ENCODE results near the gene CEACAM1.

Gene CEACAM1

DNA sequence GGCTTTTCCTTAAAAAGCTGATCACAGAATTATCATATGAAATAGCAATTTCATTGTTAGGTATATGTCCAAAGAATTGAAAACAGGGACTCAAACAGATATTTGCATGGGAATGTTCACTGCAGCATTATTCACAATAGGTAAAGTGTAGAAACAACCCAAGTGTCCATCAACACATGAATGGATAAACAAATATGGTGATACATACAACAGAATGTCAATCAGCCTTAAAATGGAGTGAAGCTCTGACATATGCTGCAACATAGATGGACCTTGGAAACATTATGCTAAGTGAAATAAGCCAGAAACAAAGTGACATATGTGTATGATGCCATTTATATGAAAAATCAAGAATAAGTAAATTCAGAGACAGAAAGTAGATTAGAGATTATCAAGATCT, 6.1 kb upstream of the CEACAM1 start:
- no peak overlapping the region for H2AFZ ChIP-seq (ENCODE audit: low read length)

DNA sequence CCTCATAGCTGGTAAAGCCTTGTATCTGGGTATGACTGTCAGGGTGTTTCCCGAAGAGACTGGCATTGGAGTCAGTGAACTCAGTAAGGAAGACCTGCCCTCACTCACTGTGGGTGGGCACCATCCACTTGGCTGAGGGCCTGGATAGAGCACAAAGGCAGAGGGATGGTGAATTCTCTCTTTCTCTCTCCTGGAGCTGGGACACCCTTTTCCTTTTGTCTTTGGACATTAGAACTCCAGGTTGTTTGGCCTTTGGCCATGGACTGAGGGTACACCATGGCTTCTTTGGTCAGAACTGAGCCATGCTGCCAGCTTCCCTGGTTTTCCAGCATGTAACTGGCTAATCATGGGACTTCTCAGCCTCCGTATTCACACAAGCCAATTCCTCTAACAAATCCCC, 4.6 kb upstream of the CEACAM1 start:
- H3F3A ChIP-seq (ENCODE audit: low read depth): no peaks in the 10 kb centered on the region
- no peaks in the 10 kb centered on the region for H3K27me3 ChIP-seq (ENCODE audit: insufficient read depth, low read length, poor library complexity, severe bottlenecking)
- H3K4me3 ChIP-seq (ENCODE audit: low read length, poor library complexity, severe bottlenecking): no peak overlapping the region
- no peaks in the 10 kb centered on the region for H4K20me1 ChIP-seq (ENCODE audit: insufficient read depth, low read length, poor library complexity, severe bottlenecking)
- no peak for TF ChIP-seq EZH2phosphoT487 (IDR thresholded peaks at IDR 0.05; ENCODE audit: borderline replicate concordance)
- TF ChIP-seq, protein P1, sequence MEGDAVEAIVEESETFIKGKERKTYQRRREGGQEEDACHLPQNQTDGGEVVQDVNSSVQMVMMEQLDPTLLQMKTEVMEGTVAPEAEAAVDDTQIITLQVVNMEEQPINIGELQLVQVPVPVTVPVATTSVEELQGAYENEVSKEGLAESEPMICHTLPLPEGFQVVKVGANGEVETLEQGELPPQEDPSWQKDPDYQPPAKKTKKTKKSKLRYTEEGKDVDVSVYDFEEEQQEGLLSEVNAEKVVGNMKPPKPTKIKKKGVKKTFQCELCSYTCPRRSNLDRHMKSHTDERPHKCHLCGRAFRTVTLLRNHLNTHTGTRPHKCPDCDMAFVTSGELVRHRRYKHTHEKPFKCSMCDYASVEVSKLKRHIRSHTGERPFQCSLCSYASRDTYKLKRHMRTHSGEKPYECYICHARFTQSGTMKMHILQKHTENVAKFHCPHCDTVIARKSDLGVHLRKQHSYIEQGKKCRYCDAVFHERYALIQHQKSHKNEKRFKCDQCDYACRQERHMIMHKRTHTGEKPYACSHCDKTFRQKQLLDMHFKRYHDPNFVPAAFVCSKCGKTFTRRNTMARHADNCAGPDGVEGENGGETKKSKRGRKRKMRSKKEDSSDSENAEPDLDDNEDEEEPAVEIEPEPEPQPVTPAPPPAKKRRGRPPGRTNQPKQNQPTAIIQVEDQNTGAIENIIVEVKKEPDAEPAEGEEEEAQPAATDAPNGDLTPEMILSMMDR (conservative IDR thresholded peaks at IDR 0.05; ENCODE audit: low read length): no peak
- no peaks in the 10 kb centered on the region for H3K9me2 ChIP-seq (replicated peaks; ENCODE audit: low read depth, low read length)
- peaks cover 13% of the 10 kb centered on the region for H3K4me1 ChIP-seq (ENCODE audit: insufficient read depth, low read length, poor library complexity, severe bottlenecking)
- H3K36me3 ChIP-seq (ENCODE audit: insufficient read depth, low read length): no peaks in the 10 kb centered on the region
- no peaks in the 10 kb centered on the region for H3K9me3 ChIP-seq (ENCODE audit: insufficient read depth, low read depth, low read length)
- H3K79me2 ChIP-seq (ENCODE audit: insufficient read depth, low read length): no peaks in the 10 kb centered on the region
- no peak overlapping the region for H3K4me2 ChIP-seq (ENCODE audit: low read depth, low read length, poor library complexity, severe bottlenecking)
- H2AFZ ChIP-seq (ENCODE audit: low read length): no peak overlapping the region
- no peak overlapping the region for H3K9ac ChIP-seq (ENCODE audit: low read depth, low read length, poor library complexity, severe bottlenecking)

More for the DNA sequence above, 6.1 kb upstream of the CEACAM1 start:
- H3K9me2 ChIP-seq (replicated peaks; ENCODE audit: low read depth, low read length): no peaks in the 10 kb centered on the region
- H3K36me3 ChIP-seq (ENCODE audit: insufficient read depth, low read length): no peaks in the 10 kb centered on the region
- H3K9me3 ChIP-seq (ENCODE audit: insufficient read depth, low read depth, low read length): no peaks in the 10 kb centered on the region
- H3F3A ChIP-seq (ENCODE audit: low read depth): no peaks in the 10 kb centered on the region
- H3K4me3 ChIP-seq (ENCODE audit: low read length, poor library complexity, severe bottlenecking): no peak overlapping the region
- no peaks in the 10 kb centered on the region for H3K27me3 ChIP-seq (ENCODE audit: insufficient read depth, low read length, poor library complexity, severe bottlenecking)
- H3K4me1 ChIP-seq (ENCODE audit: insufficient read depth, low read length, poor library complexity, severe bottlenecking): no peaks in the 10 kb centered on the region
- H3K4me2 ChIP-seq (ENCODE audit: low read depth, low read length, poor library complexity, severe bottlenecking): no peak overlapping the region
- H3K79me2 ChIP-seq (ENCODE audit: insufficient read depth, low read length): no peaks in the 10 kb centered on the region
- no peaks in the 10 kb centered on the region for H4K20me1 ChIP-seq (ENCODE audit: insufficient read depth, low read length, poor library complexity, severe bottlenecking)
- TF ChIP-seq, protein P1 (conservative IDR thresholded peaks at IDR 0.05; ENCODE audit: low read length): no peak
- TF ChIP-seq EZH2phosphoT487 (IDR thresholded peaks at IDR 0.05; ENCODE audit: borderline replicate concordance): no peak
- H3K9ac ChIP-seq (ENCODE audit: low read depth, low read length, poor library complexity, severe bottlenecking): no peak overlapping the region

DNA sequence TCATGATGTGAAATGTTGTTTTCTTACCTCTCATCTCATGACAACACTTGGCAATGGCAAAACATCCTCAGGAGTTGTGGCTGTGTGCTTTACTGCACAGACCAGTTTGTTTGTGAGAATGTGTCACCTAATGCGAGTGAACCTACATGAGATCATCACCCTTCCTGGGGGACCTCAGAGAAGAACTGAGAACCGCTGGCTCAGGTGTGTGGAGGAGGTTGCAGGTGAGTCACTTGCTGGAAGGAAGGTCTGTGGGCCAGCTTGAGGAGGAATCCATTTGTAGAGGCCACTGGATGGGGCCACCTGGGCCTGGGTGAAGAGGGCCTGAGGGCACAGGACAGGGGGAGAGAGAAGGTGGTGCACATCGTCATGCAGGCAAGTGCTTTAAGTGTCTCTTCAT, 3.0 kb upstream of the CEACAM1 start:
- no peaks in the 10 kb centered on the region for H4K20me1 ChIP-seq (ENCODE audit: insufficient read depth, low read length, poor library complexity, severe bottlenecking)
- TF ChIP-seq, protein P1 (conservative IDR thresholded peaks at IDR 0.05; ENCODE audit: low read length): no peak
- no peak overlapping the region for H3K4me3 ChIP-seq (ENCODE audit: low read length, poor library complexity, severe bottlenecking)
- H3K9me3 ChIP-seq (ENCODE audit: insufficient read depth, low read depth, low read length): no peaks in the 10 kb centered on the region
- no peaks in the 10 kb centered on the region for H3K36me3 ChIP-seq (ENCODE audit: insufficient read depth, low read length)
- no peak overlapping the region for H3K4me2 ChIP-seq (ENCODE audit: low read depth, low read length, poor library complexity, severe bottlenecking)
- no peaks in the 10 kb centered on the region for H3K27me3 ChIP-seq (ENCODE audit: insufficient read depth, low read length, poor library complexity, severe bottlenecking)
- no peaks in the 10 kb centered on the region for H3K9me2 ChIP-seq (replicated peaks; ENCODE audit: low read depth, low read length)
- peaks cover 18% of the 10 kb centered on the region for H3K4me1 ChIP-seq (ENCODE audit: insufficient read depth, low read length, poor library complexity, severe bottlenecking)
- no peak overlapping the region for H2AFZ ChIP-seq (ENCODE audit: low read length)
- no peaks in the 10 kb centered on the region for H3F3A ChIP-seq (ENCODE audit: low read depth)
- H3K79me2 ChIP-seq (ENCODE audit: insufficient read depth, low read length): no peaks in the 10 kb centered on the region
- no peak overlapping the region for H3K9ac ChIP-seq (ENCODE audit: low read depth, low read length, poor library complexity, severe bottlenecking)
